ENCODE results near the gene ZEB2. TPM values are rescaled to one million over a fixed set of nuclear protein-coding genes. Genes with fewer than 3 reads are reported as not detected.

ZEB2 gene
- total RNA-seq, 1 donor from 2014 or later = 89.1 TPM

GRCh38 chr2:144452989-144453336, 67.0 kb downstream of the ZEB2 start:
- Histone ChIP-seq H3K4me1 (peaks cover 98% of the 10 kb centered on the region), H3K4me3 (peak overlapping the region; percentile 47), H3K27me3 (ENCODE audit: low read depth) (no peaks in the 10 kb centered on the region), H3K36me3 (no peaks in the 10 kb centered on the region), H3K9me3 (replicated peaks) (no peaks in the 10 kb centered on the region), H3K27ac (replicated peaks) (peak overlapping the region; percentile 75)
- TF ChIP-seq CTCF (IDR thresholded peaks at IDR 0.05; ENCODE audit: borderline replicate concordance) = no peak
- DNase-seq = no peak
- intact Hi-C loops (cut with micrococcal nuclease) = loop anchor here (10.0 kb wide), 1 partner anchor 52 kb away; no protein-coding TSS in a partner anchor

GRCh38 chr2:144452169-144452988, 67.5 kb downstream of the ZEB2 start:
- no peaks in the 10 kb centered on the region for H3K36me3 ChIP-seq
- H3K4me3 ChIP-seq = peak overlapping the region; percentile 47
- H3K4me1 ChIP-seq = peaks cover 97% of the 10 kb centered on the region
- no peak for DNase-seq
- intact Hi-C loops (cut with micrococcal nuclease) = loop anchor here (10.0 kb wide), 1 partner anchor 52 kb away; no protein-coding TSS in a partner anchor
- no peaks in the 10 kb centered on the region for H3K9me3 ChIP-seq (replicated peaks)
- H3K27ac ChIP-seq (replicated peaks) = peak overlapping the region; percentile 75
- no peaks in the 10 kb centered on the region for H3K27me3 ChIP-seq (ENCODE audit: low read depth)
- peak; percentile 36 for TF ChIP-seq CTCF (IDR thresholded peaks at IDR 0.05; ENCODE audit: borderline replicate concordance)

- Histone ChIP-seq H3K27ac (replicated peaks) (no peak overlapping the region), H3K9me3 (replicated peaks) (no peaks in the 10 kb centered on the region), H3K36me3 (no peaks in the 10 kb centered on the region), H3K27me3 (ENCODE audit: low read depth) (no peaks in the 10 kb centered on the region), H3K4me3 (no peak overlapping the region), H3K4me1 (peaks cover 88% of the 10 kb centered on the region)
- TF ChIP-seq CTCF (IDR thresholded peaks at IDR 0.05; ENCODE audit: borderline replicate concordance) = no peak
- DNase-seq = no peak
- intact Hi-C loops (cut with micrococcal nuclease) = loop anchor here (10.0 kb wide), 1 partner anchor 53 kb away; no protein-coding TSS in a partner anchor
Observed at GRCh38 chr2:144451443-144451842, 68.5 kb downstream of the ZEB2 start.

GRCh38 chr2:144449028-144449406, 70.9 kb downstream of the ZEB2 start:
- TF ChIP-seq CTCF (IDR thresholded peaks at IDR 0.05; ENCODE audit: borderline replicate concordance) = peak; percentile 60
- DNase-seq = no peak
- peaks cover 72% of the 10 kb centered on the region for H3K4me1 ChIP-seq
- peak overlapping the region; percentile 34 for H3K4me3 ChIP-seq
- peak overlapping the region; percentile 70 for H3K27ac ChIP-seq (replicated peaks)
- no peaks in the 10 kb centered on the region for H3K9me3 ChIP-seq (replicated peaks)
- intact Hi-C loops (cut with micrococcal nuclease) = no loop called here
- no peaks in the 10 kb centered on the region for H3K36me3 ChIP-seq
- no peaks in the 10 kb centered on the region for H3K27me3 ChIP-seq (ENCODE audit: low read depth)

GRCh38 chr2:144448389-144449027, 71.4 kb downstream of the ZEB2 start:
- TF ChIP-seq CTCF (IDR thresholded peaks at IDR 0.05; ENCODE audit: borderline replicate concordance) = no peak
- Histone ChIP-seq H3K27ac (replicated peaks) (peak overlapping the region; percentile 70), H3K9me3 (replicated peaks) (no peaks in the 10 kb centered on the region), H3K4me1 (peaks cover 72% of the 10 kb centered on the region), H3K36me3 (no peaks in the 10 kb centered on the region), H3K4me3 (peak overlapping the region; percentile 34), H3K27me3 (ENCODE audit: low read depth) (no peaks in the 10 kb centered on the region)
- DNase-seq = no peak
- intact Hi-C loops (cut with micrococcal nuclease) = no loop called here
